Right atrium auricular region (tissue), 2 donors: ENCODE measurements around the gene FOXI3. TPM values are rescaled to one million over a fixed set of nuclear protein-coding genes. Genes with fewer than 3 reads are reported as not detected.

ENCODE experiments used
- total RNA-seq, 2 donors: library from RNA; depleted of rRNA; stranded (reverse); fragments of >200 nt; gene quantifications; one replicate each; pipeline ENCODE4 v1.1.0, GENCODE V29; 2016

FOXI3 gene
- total RNA-seq, 2 donors from 2014 or later, result not detected

Other genes starting within 250 kb of the FOXI3 start
- gene EIF2AK3, start 174.8 kb upstream of the FOXI3 start, total RNA-seq, result 10 to 100 TPM; 10.2 to 13.4 TPM
- gene RPIA, start 239.0 kb upstream of the FOXI3 start, total RNA-seq, result 1 to 10 TPM; 4.2 to 5.1 TPM